SK-N-SH treated with all-trans-retinoic acid at 6 μM for 48 hours (cell line): ENCODE measurements around the gene LMF2.

Experiments
- ATAC-seq: fragments of 200-7000 bp; cut with Tn5 transposase; 3 replicates; pipeline ENCODE4 v1.9.1; 2020; ENCODE audit warnings: mild to moderate bottlenecking, moderate library complexity
- ARNTL ChIP-seq: fragments of 450-650 bp; formaldehyde crosslinking; IDR thresholded peaks from 2 replicates; pipeline ENCODE4 v1.5.0; 2020; ENCODE audit warnings: low read depth, mild to moderate bottlenecking, moderate library complexity, borderline replicate concordance
- BACH2 ChIP-seq: fragments of 250-450 bp; sonication (Bioruptor Pico); IDR thresholded peaks from 2 replicates; pipeline ENCODE4 v1.9.0; 2021; ENCODE audit warnings: mild to moderate bottlenecking, borderline replicate concordance
- CREB5 ChIP-seq: fragments of 250-450 bp; sonication (Bioruptor Pico); IDR thresholded peaks from 2 replicates; pipeline ENCODE4 v1.5.1; 2020; ENCODE audit warnings: low read depth, mild to moderate bottlenecking, moderate library complexity
- CSDC2 ChIP-seq: fragments of 250-450 bp; sonication (Bioruptor Pico); IDR thresholded peaks from 2 replicates; pipeline ENCODE4 v1.5.0; 2020; ENCODE audit warnings: mild to moderate bottlenecking, moderate library complexity
- CSRNP3 ChIP-seq: fragments of 250-450 bp; sonication (Bioruptor Pico); IDR thresholded peaks from 2 replicates; pipeline ENCODE4 v1.5.1; 2021; ENCODE audit warnings: mild to moderate bottlenecking, moderate library complexity
- ESRRG ChIP-seq: fragments of 250-450 bp; sonication (Bioruptor Pico); IDR thresholded peaks from 2 replicates; pipeline ENCODE4 v1.6.1; 2021; ENCODE audit warnings: mild to moderate bottlenecking
- GLIS3 ChIP-seq: fragments of 250-450 bp; sonication (Bioruptor Pico); IDR thresholded peaks from 2 replicates; pipeline ENCODE4 v1.5.0; 2020; ENCODE audit warnings: mild to moderate bottlenecking, moderate library complexity
- ISL1 ChIP-seq: fragments of 250-450 bp; sonication (Bioruptor Pico); IDR thresholded peaks from 2 replicates; pipeline ENCODE4 v2.1.2; 2022; ENCODE audit warnings: mild to moderate bottlenecking, moderate library complexity
- OSR1 ChIP-seq: fragments of 250-450 bp; sonication (Bioruptor Pico); IDR thresholded peaks from 2 replicates; pipeline ENCODE4 v1.8.0; 2022; ENCODE audit warnings: moderate library complexity, mild to moderate bottlenecking, inconsistent platforms
- PATZ1 ChIP-seq: fragments of 250-450 bp; sonication (Bioruptor Pico); IDR thresholded peaks from 2 replicates; pipeline ENCODE4 v1.8.0; 2020; ENCODE audit warnings: mild to moderate bottlenecking, moderate library complexity, borderline replicate concordance
- POU6F1 ChIP-seq: fragments of 250-450 bp; sonication (Bioruptor Pico); IDR thresholded peaks from 2 replicates; pipeline ENCODE4 v1.8.0; 2021; ENCODE audit warnings: low read depth, mild to moderate bottlenecking, moderate library complexity, borderline replicate concordance
- PPARA ChIP-seq: fragments of 250-450 bp; sonication (Bioruptor Pico); IDR thresholded peaks from 2 replicates; pipeline ENCODE4 v1.5.0; 2020; ENCODE audit warnings: mild to moderate bottlenecking, borderline replicate concordance
- RARB ChIP-seq: fragments of 250-450 bp; sonication (Bioruptor Pico); IDR thresholded peaks from 2 replicates; pipeline ENCODE4 v1.8.0; 2021; ENCODE audit warnings: mild to moderate bottlenecking, moderate library complexity
- SNAI2 ChIP-seq: fragments of 250-450 bp; sonication (Bioruptor Pico); IDR thresholded peaks from 2 replicates; pipeline ENCODE4 v1.5.0; 2020; ENCODE audit warnings: mild to moderate bottlenecking, moderate library complexity
- TCF4 ChIP-seq: fragments of 250-450 bp; sonication (Bioruptor Pico); IDR thresholded peaks from 2 replicates; pipeline ENCODE4 v1.8.0; 2021; ENCODE audit warnings: mild to moderate bottlenecking, moderate library complexity, borderline replicate concordance
- TOX ChIP-seq: fragments of 250-450 bp; sonication (Bioruptor Pico); IDR thresholded peaks from 2 replicates; pipeline ENCODE4 v1.8.0; 2021; ENCODE audit warnings: mild to moderate bottlenecking, moderate library complexity, borderline replicate concordance
- ZC3H10 ChIP-seq: fragments of 250-450 bp; sonication (Bioruptor Pico); IDR thresholded peaks from 2 replicates; pipeline ENCODE4 v1.5.1; 2021; ENCODE audit warnings: mild to moderate bottlenecking, moderate library complexity
- ZFP3 ChIP-seq: fragments of 250-450 bp; sonication (Bioruptor Pico); IDR thresholded peaks from 2 replicates; pipeline ENCODE4 v1.5.0; 2020; ENCODE audit warnings: mild to moderate bottlenecking, moderate library complexity
- ZNF565 ChIP-seq: fragments of 450-650 bp; formaldehyde crosslinking; conservative IDR thresholded peaks from 2 replicates; pipeline ENCODE4 v1.5.0; 2020; ENCODE audit warnings: low read depth, mild to moderate bottlenecking, moderate library complexity
- ZNF70 ChIP-seq: fragments of 450-650 bp; formaldehyde crosslinking; IDR thresholded peaks from 2 replicates; pipeline ENCODE4 v1.5.0; 2020; ENCODE audit warnings: mild to moderate bottlenecking, moderate library complexity
- ZNF8 ChIP-seq: fragments of 450-650 bp; formaldehyde crosslinking; IDR thresholded peaks from 2 replicates; pipeline ENCODE4 v1.5.0; 2020; ENCODE audit warnings: mild to moderate bottlenecking, moderate library complexity
- TF ChIP-seq, protein P1 (sequence below): fragments of 250-450 bp; sonication (Bioruptor Pico); IDR thresholded peaks from 2 replicates; pipeline ENCODE4 v1.5.0; 2020; ENCODE audit warnings: mild to moderate bottlenecking, moderate library complexity

LMF2 gene

GRCh38 chr22:50488006-50488677, 19.4 kb downstream of the LMF2 start:
- no peak for ATAC-seq
- no peak for TF ChIP-seq GLIS3 (CRISPR knock-in tag)
- no peak for TF ChIP-seq ISL1
- TF ChIP-seq RARB (CRISPR knock-in tag), result no peak
- TF ChIP-seq ZC3H10 (CRISPR knock-in tag), result no peak
- no peak for TF ChIP-seq SNAI2 (CRISPR knock-in tag)
- TF ChIP-seq ZNF8 (CRISPR knock-in tag), result no peak
- TF ChIP-seq, protein P1, sequence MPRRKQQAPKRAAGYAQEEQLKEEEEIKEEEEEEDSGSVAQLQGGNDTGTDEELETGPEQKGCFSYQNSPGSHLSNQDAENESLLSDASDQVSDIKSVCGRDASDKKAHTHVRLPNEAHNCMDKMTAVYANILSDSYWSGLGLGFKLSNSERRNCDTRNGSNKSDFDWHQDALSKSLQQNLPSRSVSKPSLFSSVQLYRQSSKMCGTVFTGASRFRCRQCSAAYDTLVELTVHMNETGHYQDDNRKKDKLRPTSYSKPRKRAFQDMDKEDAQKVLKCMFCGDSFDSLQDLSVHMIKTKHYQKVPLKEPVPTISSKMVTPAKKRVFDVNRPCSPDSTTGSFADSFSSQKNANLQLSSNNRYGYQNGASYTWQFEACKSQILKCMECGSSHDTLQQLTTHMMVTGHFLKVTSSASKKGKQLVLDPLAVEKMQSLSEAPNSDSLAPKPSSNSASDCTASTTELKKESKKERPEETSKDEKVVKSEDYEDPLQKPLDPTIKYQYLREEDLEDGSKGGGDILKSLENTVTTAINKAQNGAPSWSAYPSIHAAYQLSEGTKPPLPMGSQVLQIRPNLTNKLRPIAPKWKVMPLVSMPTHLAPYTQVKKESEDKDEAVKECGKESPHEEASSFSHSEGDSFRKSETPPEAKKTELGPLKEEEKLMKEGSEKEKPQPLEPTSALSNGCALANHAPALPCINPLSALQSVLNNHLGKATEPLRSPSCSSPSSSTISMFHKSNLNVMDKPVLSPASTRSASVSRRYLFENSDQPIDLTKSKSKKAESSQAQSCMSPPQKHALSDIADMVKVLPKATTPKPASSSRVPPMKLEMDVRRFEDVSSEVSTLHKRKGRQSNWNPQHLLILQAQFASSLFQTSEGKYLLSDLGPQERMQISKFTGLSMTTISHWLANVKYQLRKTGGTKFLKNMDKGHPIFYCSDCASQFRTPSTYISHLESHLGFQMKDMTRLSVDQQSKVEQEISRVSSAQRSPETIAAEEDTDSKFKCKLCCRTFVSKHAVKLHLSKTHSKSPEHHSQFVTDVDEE (CRISPR knock-in tag), result no peak
- TF ChIP-seq ZFP3 (CRISPR knock-in tag), result no peak
- no peak for TF ChIP-seq TOX (CRISPR knock-in tag)
- no peak for TF ChIP-seq CSRNP3 (CRISPR knock-in tag)
- no peak for TF ChIP-seq ZNF565 (CRISPR knock-in tag)
- no peak for TF ChIP-seq CSDC2 (CRISPR knock-in tag)
- no peak for TF ChIP-seq POU6F1 (CRISPR knock-in tag)
- TF ChIP-seq OSR1 (CRISPR knock-in tag), result no peak
- TF ChIP-seq ARNTL (CRISPR knock-in tag), result no peak
- TF ChIP-seq PPARA (CRISPR knock-in tag), result no peak
- TF ChIP-seq ZNF70 (CRISPR knock-in tag), result no peak

GRCh38 chr22:50487290-50488005, 20.1 kb downstream of the LMF2 start:
- ATAC-seq, result no peak; the same call in 2 of the 3 replicates
- TF ChIP-seq POU6F1 (CRISPR knock-in tag), result no peak
- TF ChIP-seq, protein P1 (CRISPR knock-in tag), result no peak
- TF ChIP-seq CSDC2 (CRISPR knock-in tag), result no peak
- no peak for TF ChIP-seq ZFP3 (CRISPR knock-in tag)
- TF ChIP-seq TCF4 (CRISPR knock-in tag), result no peak
- no peak for TF ChIP-seq ZNF70 (CRISPR knock-in tag)
- TF ChIP-seq BACH2 (CRISPR knock-in tag), result no peak
- no peak for TF ChIP-seq PPARA (CRISPR knock-in tag)
- TF ChIP-seq RARB (CRISPR knock-in tag), result no peak
- TF ChIP-seq ESRRG (CRISPR knock-in tag), result no peak
- TF ChIP-seq SNAI2 (CRISPR knock-in tag), result no peak
- TF ChIP-seq ARNTL (CRISPR knock-in tag), result no peak
- no peak for TF ChIP-seq PATZ1 (CRISPR knock-in tag)
- TF ChIP-seq CREB5 (CRISPR knock-in tag), result no peak
- TF ChIP-seq ISL1, result no peak
